Hematopoietic multipotent progenitor cell treated with erythropoietin and hydrocortisone succinate and interleukin-3 and kit ligand, for 6 days (in vitro differentiated cells): Measurements from ENCODE around the gene IGDCC3.

Experiments used
- DNase-seq: peaks from one replicate; pipeline ENCODE4 v3.0.0-alpha.2; 2015

IGDCC3 gene

DNA sequence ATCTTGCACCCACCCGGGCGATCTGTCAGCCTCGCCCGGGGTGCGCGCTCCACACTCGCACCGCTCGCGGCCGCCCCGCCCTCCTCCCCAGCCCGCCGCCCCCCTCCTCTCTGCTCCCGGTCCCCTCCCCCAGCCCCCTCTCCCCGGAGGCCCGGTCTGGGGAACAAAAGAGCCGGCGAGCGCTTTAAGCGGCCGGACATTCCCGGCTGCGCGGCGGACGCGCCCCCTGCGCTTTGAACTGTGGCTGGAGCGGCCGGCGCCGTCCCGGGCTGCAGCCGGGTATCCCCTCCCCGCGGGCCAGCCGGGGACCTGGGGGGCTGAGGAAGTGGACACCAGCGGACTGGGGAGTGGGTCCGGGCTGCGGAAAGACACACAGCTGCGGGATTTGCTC lies at the start of gene IGDCC3:
TSS of gene IGDCC3 (minus strand) at position 27 of the 391 bp plus-strand sequence. CDS start 214 bp downstream, outside the sequence.
- no peak for DNase-seq

GRCh38 chr15:65426216-65426853 lies 48.5 kb upstream of the IGDCC3 start:
- DNase-seq, result no peak

GRCh38 chr15:65424683-65425082 lies 46.9 kb upstream of the IGDCC3 start:
- DNase-seq, result no peak

- DNase-seq, result peak; percentile 69
These were observed 46.3 kb upstream of the IGDCC3 start for GRCh38 chr15:65423976-65424679.

DNA sequence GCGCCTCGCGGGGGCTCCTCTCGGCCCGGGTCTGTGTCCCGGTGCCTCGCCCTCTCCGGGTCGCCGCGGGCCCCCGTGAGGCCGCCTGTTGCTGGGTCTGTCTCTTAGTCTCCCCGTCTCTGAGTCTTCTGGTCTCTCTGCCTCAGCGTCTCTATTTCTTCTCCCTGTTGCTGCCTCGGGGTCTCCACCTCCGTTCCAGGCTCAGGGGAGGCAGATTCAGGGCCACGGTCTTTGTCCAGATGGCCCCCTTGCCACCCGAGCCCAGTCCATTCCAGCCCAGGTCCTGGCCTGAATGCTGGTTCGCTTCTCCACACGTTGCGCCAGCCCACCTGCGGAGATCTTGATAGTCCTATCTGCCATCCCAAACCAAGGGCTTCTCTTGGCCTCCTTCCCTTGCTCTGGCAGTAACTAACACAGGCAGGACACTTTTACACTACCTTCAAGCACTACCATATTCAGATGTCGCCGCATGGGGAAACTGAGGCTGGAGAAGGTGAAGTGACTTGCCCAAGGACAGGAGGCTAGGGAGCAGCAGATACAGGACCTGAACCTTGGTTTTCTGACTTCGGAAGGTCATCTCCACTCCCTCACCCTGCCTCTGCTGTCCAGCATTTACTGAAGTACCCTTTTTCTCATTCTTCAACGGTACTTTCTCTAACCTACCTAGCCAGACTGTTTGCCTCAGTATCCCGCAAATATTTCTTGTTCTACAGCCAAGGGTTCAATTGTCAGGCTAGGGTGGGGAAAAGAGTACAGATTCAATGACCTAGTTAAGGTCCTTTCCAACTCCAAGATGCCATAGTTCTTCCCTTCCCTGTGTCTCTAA lies 45.6 kb upstream of the IGDCC3 start:
- DNase-seq, result no peak

DNA sequence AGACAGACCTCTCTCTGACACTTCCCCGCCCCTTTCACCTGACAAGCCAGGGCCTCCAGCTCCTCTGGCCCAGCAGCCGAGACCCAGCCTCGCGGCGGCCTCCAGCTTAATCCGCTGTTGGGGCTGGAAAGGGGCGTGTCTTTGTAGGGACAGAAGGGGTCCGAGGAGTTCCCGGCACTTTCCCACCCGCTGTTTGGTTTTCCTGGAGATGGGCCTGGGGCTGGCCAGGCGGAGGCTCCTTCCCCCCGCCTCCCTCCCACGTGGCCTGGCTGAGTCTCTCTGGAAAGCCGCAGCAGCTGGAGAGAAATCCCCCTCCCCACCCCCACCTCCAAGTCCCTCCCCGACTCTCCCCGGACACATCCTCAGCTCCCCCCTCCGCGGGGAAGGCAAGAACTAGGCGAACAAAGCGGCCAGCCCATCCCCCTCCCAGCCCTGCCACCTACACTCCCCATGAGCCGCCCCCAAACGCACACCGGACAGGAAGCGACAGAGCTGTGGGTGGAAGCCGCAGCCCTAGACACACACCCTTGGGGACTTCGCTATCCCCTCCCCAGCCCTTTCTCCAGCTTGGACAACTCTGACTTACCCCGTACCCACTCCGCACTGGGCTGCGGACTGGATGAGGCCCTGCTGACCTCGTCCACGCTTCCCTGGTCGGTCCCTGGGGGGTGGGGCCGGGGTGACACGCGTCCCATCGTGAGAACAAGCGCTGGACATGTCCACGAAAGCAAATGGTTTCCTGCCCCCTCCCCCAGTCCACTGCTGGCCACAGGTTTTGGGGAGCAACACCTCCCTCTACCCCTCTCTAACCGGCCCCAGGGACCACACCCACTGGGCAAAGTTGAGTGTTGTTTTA lies 43.8 kb upstream of the IGDCC3 start:
- DNase-seq, result peak; percentile 41

DNA sequence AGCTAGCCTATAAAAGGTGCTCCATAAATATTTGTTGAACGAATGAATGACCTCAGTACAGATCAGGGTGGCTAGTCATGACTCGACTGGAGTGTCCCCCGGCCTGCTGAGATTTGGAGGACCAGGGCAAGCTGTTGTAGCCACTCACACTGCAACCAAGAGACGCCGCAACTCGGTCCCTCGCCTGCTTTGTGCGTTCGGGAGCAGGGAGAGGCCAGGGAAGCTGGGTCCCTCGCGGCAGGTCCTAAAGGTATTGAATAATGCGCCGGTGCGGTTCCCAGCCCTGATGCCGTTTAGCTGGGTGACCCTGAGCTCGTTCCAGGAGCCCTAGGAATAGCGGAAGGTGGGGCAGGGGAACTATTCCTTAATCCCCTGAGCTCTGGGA lies 43.2 kb upstream of the IGDCC3 start:
- DNase-seq, result no peak

DNA sequence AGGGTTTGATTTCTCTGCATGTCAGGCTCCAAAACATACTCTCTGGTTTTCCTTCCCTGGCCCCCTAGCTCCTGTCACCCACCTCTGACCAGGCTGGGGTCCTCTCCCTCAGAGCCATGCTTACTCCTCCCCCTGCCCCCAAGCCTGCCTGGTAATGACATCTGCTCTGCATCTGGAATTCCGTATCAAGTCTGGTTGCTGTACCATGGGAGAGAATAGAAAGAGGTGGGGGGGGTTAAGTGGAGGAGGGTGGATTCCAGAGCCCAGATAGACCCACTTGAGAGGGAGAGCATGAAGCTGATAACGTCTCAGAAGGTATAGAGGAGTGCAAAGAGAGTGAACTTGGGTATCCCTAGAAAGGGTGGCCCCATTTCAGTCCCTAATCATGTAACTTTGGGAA lies 40.8 kb upstream of the IGDCC3 start:
- no peak for DNase-seq

DNA sequence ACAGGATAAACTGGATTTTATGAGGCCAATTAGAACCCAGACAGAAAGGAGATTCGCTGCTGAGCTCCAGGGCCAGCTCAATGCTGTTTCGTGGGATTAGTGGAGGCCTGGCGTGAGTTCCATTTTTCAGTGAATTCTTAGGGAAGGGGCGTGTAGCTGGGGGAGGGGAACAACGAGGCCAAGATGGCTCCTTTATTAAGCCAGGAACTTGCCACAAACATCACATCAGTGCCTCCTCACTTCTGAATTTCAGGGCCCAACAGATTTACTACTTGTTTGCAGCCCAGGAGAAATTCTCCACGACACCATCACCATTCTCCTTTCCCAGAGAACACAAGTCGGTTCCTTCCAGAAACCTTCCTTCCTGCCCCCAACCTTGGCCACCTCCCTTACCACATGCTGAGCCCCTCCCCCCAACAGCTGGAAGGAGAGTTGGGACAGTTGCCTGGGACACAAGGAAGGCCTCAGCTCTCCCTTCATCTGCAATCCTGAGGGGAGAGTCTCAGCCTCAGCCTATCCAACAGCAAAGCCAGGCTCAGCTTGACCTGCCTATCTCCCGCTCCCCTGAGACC lies 39.1 kb upstream of the IGDCC3 start:
- no peak for DNase-seq

DNA sequence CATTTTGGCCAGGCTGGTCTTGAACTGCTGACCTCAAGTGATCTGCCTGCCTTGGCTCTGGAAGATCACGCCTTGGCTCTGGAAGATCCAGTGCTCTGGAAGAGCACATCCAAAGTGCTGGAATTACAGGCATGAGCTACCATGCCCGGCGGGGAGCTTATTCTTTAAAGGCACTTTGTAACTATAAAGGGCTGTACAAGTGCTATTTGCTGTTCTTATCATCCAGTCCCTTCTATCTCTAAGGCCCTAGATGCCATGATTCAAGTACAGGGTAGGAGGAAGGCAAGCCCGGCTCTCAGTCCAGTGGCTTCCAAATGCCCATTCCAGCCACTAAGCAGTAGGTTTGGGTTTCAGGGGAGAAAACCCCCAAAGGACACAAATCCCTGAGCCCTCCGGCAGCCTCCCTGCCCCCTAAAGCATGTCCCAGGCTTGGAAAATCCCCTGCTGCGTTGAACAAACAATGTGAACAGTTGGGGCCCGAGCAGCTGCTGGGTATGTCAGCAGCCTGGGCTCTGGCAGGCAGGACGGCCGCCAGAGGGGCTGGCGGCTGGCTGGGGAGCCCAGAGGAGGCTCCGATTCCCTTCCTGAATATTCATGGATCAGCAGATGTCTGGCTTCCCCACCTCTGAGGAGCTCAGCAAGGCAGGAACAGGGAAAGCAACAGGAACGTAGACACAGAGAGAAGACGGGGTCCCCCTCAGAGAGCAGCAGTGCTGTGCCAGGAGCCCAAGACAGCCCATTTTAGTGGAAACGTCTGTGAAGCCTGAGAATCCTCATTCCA lies 37.2 kb upstream of the IGDCC3 start:
- DNase-seq, result no peak

DNA sequence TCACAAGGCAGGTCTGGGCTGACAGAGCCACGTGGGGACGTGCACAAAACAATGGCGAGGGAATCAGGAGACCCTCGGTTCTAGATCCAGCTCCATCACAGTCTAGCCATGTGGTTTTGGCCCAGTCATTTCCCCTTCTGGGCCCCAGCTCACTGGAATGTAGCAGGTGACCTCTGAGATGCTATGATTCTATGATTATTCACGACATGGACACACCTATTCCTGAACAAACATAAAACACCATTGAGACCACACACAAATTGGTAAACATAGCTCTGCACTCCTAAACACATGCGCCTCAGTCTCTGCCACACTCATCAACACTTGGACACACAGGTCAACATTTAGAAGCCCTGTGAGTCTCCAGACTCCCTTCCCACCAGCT lies 36.0 kb upstream of the IGDCC3 start:
- DNase-seq, result no peak

DNA sequence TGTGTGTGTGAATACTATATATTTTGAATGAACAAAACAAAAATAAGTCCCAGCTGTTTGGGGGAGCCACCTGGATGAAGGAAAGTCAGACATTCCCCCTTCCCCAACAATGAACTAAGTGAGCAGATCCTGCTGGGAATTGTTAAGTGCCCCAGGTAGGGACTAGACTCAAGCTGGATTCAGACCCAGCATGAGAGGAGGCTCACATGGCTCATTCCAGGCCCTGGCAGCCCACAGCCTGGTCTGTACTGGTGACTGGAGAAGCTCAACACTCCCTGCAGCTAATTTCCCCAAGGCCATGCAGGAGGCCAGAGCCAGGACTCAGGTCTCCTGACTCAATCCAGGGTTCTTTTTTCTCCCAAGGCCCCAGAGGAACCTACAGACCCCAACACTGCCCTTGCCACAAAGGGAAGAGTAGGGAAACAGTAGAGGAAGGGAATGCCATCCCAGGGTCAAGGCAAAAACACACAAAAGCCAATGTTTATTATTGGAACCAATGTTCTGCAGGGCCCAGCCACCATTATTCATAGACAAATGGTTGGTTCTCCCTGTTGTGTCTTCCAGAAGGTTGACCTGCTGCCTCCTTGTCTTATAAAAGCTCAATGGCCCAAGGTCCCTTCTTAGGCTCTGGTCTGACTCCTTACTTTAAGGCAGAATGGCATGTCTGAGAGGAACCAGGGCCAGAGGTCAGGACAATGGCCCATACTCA lies 35.4 kb upstream of the IGDCC3 start:
- no peak for DNase-seq

DNA sequence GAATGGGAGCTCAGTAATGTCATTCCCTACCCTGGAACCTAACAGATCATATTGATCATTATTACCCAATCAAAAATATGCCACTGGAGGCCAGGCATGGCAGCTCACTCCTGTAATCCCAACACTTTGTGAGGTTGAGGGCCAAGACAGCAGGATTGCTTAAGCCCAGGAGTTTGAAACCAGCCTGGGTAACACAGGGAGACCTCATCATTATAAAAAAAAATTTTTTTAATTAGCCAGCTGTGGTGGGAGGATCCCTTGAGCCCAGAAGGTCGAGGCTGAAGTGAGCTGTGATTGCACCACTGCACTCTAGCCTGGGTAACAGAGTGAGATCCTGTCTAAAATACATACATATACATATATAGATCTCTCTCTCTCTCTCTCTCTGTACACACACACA lies 34.8 kb upstream of the IGDCC3 start:
- DNase-seq, result no peak

- no peak for DNase-seq
These were observed 33.8 kb upstream of the IGDCC3 start for GRCh38 chr15:65411465-65412071.

- DNase-seq, result no peak
These were observed 33.2 kb upstream of the IGDCC3 start for GRCh38 chr15:65410972-65411371.

DNA sequence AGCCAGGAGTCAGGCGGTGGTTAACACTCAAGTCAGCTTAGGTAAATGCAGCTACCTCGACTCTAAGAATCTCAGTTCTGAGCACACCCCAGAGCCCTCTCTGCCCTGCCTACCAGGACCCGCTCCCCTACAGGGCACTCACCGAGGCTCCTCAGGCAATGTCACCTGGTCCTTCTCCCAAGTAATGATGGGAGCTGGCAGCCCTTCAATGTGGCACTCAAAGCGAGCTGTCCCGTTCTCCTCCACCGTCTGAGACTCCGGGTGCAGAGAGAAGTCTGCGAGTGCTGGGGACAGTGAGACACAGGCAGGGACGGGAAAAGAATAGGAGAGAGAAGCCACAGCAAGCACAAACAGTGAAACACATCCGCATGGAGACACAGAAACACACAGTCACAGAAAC lies 32.2 kb upstream of the IGDCC3 start:
- DNase-seq, result no peak

DNA sequence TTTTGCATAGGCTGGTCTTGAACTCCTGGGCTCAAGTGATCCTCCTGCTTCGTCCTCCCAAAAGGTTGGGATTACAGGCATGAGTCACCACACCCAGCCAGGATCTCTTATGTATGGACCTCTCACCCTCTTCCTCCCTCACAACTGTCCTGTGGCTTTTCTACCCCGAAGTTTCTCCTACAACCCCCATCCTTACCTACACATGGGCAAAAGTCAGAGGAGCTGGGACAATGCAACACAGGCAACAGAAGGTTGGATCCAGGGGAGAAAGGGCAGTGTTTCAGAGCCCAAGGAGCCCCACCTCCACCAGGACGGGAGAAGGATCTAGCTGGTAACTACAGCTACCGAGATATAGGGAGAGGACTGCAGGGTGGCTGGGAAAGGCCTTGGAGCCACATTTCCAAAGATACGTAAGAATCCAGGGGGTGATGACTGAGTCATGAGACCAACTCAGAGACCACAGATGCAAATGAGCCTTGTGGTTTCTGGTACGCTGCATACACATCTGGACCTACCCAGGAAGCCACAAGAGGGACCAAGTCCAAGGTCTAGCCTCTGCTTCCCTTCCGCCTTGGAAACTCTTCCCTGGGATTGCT lies 31.3 kb upstream of the IGDCC3 start:
- peak; percentile 29 for DNase-seq

DNA sequence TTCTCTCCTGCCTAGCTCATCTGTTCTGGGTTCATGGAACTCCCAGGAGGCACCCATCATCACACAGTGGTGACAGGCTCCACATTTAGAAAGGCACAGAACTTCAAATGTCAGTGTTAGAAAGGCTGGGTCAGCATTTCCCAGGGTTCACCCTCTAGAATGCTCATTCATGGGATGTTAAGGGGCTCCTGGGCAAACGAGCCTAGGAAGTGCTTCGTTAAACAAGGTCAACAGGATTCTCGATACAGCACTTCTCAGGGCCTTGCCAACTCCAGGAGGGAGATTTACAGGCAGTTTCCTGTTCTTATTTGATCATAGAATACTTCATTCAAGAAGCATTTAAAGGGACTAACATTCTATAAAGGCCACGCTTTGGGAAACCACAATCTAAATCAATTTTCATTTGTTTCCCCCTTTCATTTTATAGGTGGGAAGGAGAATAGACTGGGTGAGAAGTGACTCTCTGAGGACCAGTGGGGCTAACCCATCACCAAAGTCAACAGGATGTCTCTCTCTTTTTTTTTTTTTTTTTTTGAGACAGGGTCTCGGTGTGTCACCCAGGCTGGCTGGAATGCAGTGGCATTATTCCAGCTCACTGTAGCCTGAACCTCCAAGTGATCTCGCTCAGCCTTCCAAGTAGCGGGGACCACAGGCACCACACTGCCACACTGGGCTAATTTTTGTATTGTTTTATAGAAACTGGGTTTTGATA lies 30.7 kb upstream of the IGDCC3 start:
- no peak for DNase-seq

DNA sequence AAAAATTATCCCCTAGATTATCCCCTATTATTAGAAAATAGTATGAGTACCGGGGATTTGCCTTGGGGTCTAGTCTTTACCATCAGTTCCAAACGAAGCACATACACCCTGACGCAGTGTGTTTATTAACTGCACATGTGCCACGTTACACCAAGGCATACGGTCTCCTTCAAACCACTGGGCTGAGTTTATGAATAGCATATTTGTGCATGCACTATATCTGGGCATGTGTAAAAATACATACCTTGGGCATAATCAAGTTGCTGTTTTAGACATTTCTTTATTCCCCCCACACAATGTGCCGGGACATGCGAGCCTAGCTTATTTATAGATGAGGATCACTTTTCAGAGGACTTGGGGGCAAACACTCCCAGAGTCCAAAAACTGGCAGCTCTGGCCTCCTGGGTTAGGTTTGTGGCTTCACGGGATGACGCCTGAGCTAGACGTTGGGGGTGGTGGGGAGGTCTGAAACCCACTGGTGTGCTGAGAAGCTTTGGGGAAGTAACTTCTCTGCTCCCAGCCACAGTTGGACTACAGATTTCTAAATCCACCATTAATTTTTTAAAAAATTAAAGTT lies 28.7 kb upstream of the IGDCC3 start:
- no peak for DNase-seq
